Colonic mucosa (tissue), 4 donors: ENCODE measurements around the gene ARSA. TPM values are rescaled to one million over a fixed set of nuclear protein-coding genes. Genes with fewer than 3 reads are reported as not detected.

ENCODE experiments used
- DNase-seq: peaks from one replicate; pipeline ENCODE4 v3.0.0-alpha.2; 2020
- H3K27ac ChIP-seq: fragments of 200-600 bp; one replicate; pipeline ENCODE4 v1.8.0; 2021
- H3K27me3 ChIP-seq: fragments of 200-600 bp; one replicate; pipeline ENCODE4 v1.8.0; 2021
- H3K36me3 ChIP-seq: fragments of 200-600 bp; one replicate; pipeline ENCODE4 v1.8.0; 2021
- H3K4me1 ChIP-seq: fragments of 200-600 bp; one replicate; pipeline ENCODE4 v1.8.0; 2021; ENCODE audit warnings: mild to moderate bottlenecking
- H3K4me3 ChIP-seq: fragments of 200-600 bp; one replicate; pipeline ENCODE4 v1.8.0; 2021
- H3K9ac ChIP-seq, 2 donors: one replicate each; pipeline ENCODE4 v1.7.0; 2013; ENCODE audit warnings: control low read depth in 2 of 2, low read depth in 2 of 2, low read length in 2 of 2
- H3K9me3 ChIP-seq: fragments of 200-600 bp; one replicate; pipeline ENCODE4 v1.8.0; 2021
- CTCF ChIP-seq: fragments of 200-600 bp; IDR thresholded peaks from one replicate; pipeline ENCODE4 v1.8.0; 2022; ENCODE audit warnings: antibody characterized with exemption, mild to moderate bottlenecking
- intact Hi-C: fragments of 100-400 bp; cut with DNase I; formaldehyde crosslinking; loops from one replicate; pipeline ENCODE4 v1.14.1; 2022
- total RNA-seq, 2 donors: library from RNA; stranded (reverse); fragmentation: NEBNext Ultra II Directional in 1 of 2; extraction: Animal tissue kit (Norgen Biotek cat#: 25700) in 1 of 2; gene quantifications; one replicate each; pipeline ENCODE4 v1.2.1, GENCODE V29; 2021
- donor health status: healthy.
- donor health status: DM: no; HTN: no; CAD: no.
- donor health status: DM: no; HTN: no; CAD: no.

ARSA gene
- total RNA-seq, 2 donors from 2014 or later, result 40.6 to 61.0 TPM

GRCh38 chr22:50605613-50606074, 22.3 kb downstream of the ARSA start:
- Histone ChIP-seq H3K9ac (no peak overlapping the region), H3K36me3 (no peaks in the 10 kb centered on the region), H3K27ac (no peak overlapping the region), H3K9me3 (no peaks in the 10 kb centered on the region), H3K4me3 (no peak overlapping the region), H3K4me1 (no peaks in the 10 kb centered on the region), H3K27me3 (peaks cover 32% of the 10 kb centered on the region)
- TF ChIP-seq CTCF, result no peak
- intact Hi-C loops, result no loop called here
- DNase-seq, result no peak

- Histone ChIP-seq H3K27me3 (peaks cover 32% of the 10 kb centered on the region), H3K27ac (no peak overlapping the region), H3K4me3 (no peak overlapping the region), H3K9ac (no peak overlapping the region), H3K9me3 (no peaks in the 10 kb centered on the region), H3K4me1 (no peaks in the 10 kb centered on the region), H3K36me3 (no peaks in the 10 kb centered on the region)
- TF ChIP-seq CTCF, result no peak
- no peak for DNase-seq
- intact Hi-C loops, result no loop called here
These were observed 22.8 kb downstream of the ARSA start for GRCh38 chr22:50605002-50605612.

GRCh38 chr22:50604256-50605001, 23.5 kb downstream of the ARSA start:
- TF ChIP-seq CTCF, result no peak
- no peak overlapping the region for H3K9ac ChIP-seq
- no peaks in the 10 kb centered on the region for H3K4me1 ChIP-seq
- no peak overlapping the region for H3K27ac ChIP-seq
- H3K36me3 ChIP-seq, result no peaks in the 10 kb centered on the region
- intact Hi-C loops, result no loop called here
- no peak for DNase-seq
- peaks cover 37% of the 10 kb centered on the region for H3K27me3 ChIP-seq
- H3K4me3 ChIP-seq, result no peak overlapping the region
- no peaks in the 10 kb centered on the region for H3K9me3 ChIP-seq

- no peaks in the 10 kb centered on the region for H3K9me3 ChIP-seq
- H3K4me3 ChIP-seq, result no peak overlapping the region
- H3K27ac ChIP-seq, result no peak overlapping the region
- TF ChIP-seq CTCF, result no peak
- no peak overlapping the region for H3K9ac ChIP-seq
- H3K27me3 ChIP-seq, result peaks cover 45% of the 10 kb centered on the region
- no peaks in the 10 kb centered on the region for H3K36me3 ChIP-seq
- H3K4me1 ChIP-seq, result no peaks in the 10 kb centered on the region
- DNase-seq, result no peak
- intact Hi-C loops, result no loop called here
These were observed 24.3 kb downstream of the ARSA start for GRCh38 chr22:50603511-50604255.

GRCh38 chr22:50602338-50602700, 25.6 kb downstream of the ARSA start:
- Histone ChIP-seq H3K27ac (no peak overlapping the region), H3K36me3 (no peaks in the 10 kb centered on the region), H3K9ac (no peak overlapping the region), H3K4me1 (no peaks in the 10 kb centered on the region), H3K27me3 (peaks cover 45% of the 10 kb centered on the region), H3K4me3 (no peak overlapping the region), H3K9me3 (no peaks in the 10 kb centered on the region)
- DNase-seq, result no peak
- no peak for TF ChIP-seq CTCF
- intact Hi-C loops, result no loop called here
